Measurements from ENCODE around the gene CRMP1. TPM values are rescaled to one million over a fixed set of nuclear protein-coding genes. Genes with fewer than 3 reads are reported as not detected.

CRMP1 gene
- total RNA-seq, 3 donors from 2014 or later = 0.44 to 1.6 (median 1.3) TPM

DNA sequence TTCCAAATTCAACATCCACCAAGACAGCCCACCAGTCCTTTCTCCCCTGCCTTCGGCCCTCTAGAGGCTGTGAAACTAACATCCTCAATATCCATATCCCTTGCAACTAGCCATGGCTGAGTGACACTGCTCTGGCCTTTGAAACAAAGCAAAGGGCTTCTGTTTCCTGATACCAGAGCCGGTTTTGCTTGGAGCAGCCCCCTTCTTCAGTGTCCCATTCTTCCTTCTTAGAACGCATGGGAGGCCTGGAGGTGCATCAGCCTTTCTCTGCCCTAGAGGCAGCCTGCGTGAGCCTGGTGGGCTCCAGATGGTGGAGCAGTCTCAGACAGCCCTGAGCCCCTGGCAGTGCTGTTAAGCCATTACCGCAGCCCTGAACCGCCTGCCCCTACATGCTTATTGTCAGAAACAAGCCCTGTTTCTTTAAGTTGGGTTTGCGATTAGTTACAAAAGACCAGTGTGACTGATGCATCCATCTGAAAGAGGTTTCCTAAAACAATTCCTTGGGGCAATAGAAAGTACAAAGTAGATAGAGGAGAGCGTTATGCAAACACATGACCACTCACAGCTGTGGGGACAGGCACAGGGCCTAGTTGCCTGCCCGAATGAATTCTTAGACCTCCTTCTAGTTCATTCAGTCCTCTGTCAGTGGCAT is 107.8 kb downstream of the CRMP1 start:
- no peak for DNase-seq (ENCODE audit: low spot score in 2 of 2)
- Histone ChIP-seq H3K4me1 (no peaks in the 10 kb centered on the region), H3K4me3 (no peak overlapping the region), H3K9me3 (no peaks in the 10 kb centered on the region), H3K27me3 (no peaks in the 10 kb centered on the region), H3K36me3 (no peaks in the 10 kb centered on the region), H3K27ac (peak overlapping the region in 1 of 2 donors; percentile 21)
- intact Hi-C loops (cut with DNase I; ENCODE audit: low total_unique reads) = no loop called here
- no peak for TF ChIP-seq POLR2A (IDR thresholded peaks at IDR 0.05)
- no peak for TF ChIP-seq POLR2AphosphoS5 (IDR thresholded peaks at IDR 0.05)
- TF ChIP-seq, protein P1, sequence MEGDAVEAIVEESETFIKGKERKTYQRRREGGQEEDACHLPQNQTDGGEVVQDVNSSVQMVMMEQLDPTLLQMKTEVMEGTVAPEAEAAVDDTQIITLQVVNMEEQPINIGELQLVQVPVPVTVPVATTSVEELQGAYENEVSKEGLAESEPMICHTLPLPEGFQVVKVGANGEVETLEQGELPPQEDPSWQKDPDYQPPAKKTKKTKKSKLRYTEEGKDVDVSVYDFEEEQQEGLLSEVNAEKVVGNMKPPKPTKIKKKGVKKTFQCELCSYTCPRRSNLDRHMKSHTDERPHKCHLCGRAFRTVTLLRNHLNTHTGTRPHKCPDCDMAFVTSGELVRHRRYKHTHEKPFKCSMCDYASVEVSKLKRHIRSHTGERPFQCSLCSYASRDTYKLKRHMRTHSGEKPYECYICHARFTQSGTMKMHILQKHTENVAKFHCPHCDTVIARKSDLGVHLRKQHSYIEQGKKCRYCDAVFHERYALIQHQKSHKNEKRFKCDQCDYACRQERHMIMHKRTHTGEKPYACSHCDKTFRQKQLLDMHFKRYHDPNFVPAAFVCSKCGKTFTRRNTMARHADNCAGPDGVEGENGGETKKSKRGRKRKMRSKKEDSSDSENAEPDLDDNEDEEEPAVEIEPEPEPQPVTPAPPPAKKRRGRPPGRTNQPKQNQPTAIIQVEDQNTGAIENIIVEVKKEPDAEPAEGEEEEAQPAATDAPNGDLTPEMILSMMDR (IDR thresholded peaks at IDR 0.05) = no peak

DNA sequence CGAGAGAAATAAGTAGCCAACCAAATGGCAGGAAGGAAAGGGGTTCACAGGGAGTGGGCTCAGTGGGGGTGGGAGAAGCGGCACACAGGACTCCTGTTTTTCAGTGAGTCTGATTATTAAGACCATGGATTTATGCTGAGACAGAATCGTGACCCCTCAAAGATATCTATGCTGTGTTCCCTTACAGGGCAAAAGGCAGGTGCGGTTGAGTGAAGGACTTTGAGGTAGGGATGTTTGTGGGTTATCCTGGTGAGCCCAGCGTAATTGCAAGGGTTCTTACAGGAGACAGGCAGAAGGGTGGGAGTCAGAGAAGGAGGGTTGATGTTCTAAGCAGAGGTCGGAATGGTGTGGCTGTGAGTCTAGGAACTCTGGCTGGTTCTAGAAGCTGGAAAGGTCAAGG is 108.9 kb downstream of the CRMP1 start:
- DNase-seq (ENCODE audit: low spot score in 2 of 2) = no peak
- H3K36me3 ChIP-seq = no peaks in the 10 kb centered on the region
- no peaks in the 10 kb centered on the region for H3K4me1 ChIP-seq
- H3K4me3 ChIP-seq = no peak overlapping the region
- intact Hi-C loops (cut with DNase I; ENCODE audit: low total_unique reads) = no loop called here
- TF ChIP-seq, protein P1 (IDR thresholded peaks at IDR 0.05) = no peak
- no peak for TF ChIP-seq POLR2AphosphoS5 (IDR thresholded peaks at IDR 0.05)
- TF ChIP-seq POLR2A (IDR thresholded peaks at IDR 0.05) = no peak
- no peak overlapping the region for H3K27ac ChIP-seq
- H3K27me3 ChIP-seq = no peaks in the 10 kb centered on the region
- H3K9me3 ChIP-seq = no peaks in the 10 kb centered on the region

GRCh38 chr4:5783486-5783885 is 109.4 kb downstream of the CRMP1 start:
- Histone ChIP-seq H3K4me3 (no peak overlapping the region), H3K27ac (no peak overlapping the region), H3K9me3 (no peaks in the 10 kb centered on the region), H3K27me3 (no peaks in the 10 kb centered on the region), H3K36me3 (no peaks in the 10 kb centered on the region), H3K4me1 (no peaks in the 10 kb centered on the region)
- TF ChIP-seq POLR2A (IDR thresholded peaks at IDR 0.05) = no peak
- TF ChIP-seq, protein P1 (IDR thresholded peaks at IDR 0.05) = no peak
- TF ChIP-seq POLR2AphosphoS5 (IDR thresholded peaks at IDR 0.05) = no peak
- intact Hi-C loops (cut with DNase I; ENCODE audit: low total_unique reads) = no loop called here
- no peak for DNase-seq (ENCODE audit: low spot score in 2 of 2)

DNA sequence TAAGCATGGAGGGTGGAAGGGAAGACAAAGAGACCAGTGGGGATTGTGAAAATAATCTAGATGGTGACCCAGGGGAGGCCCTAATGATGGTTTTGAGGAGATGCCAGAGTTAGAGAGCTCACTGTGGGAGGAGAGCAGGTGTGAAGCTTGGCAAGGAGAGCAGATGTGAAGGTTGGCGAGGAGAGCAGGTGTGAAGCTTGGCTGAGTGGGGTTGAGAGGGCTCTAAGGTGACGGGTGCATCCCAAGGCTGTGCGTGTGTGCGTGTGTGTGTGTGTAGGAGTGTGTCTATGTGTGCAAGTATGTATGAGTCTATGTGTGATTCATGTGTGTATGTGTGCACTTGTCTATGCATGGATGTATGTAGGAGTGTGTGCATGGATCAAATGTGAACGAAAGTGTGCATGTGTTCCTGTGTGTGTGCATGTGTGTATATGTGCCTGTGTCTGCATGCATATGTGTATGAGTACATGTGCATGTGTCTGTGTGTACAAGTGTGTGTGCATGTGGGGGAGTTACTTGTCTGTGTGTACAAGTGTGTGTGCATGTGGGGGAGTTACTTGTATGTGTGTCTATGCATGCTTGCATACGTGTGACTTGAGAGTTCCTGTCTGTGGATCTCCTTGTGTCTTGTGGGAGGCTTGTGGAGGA is 109.9 kb downstream of the CRMP1 start:
- H3K27ac ChIP-seq = no peak overlapping the region
- no peak overlapping the region for H3K4me3 ChIP-seq
- intact Hi-C loops (cut with DNase I; ENCODE audit: low total_unique reads) = no loop called here
- no peaks in the 10 kb centered on the region for H3K9me3 ChIP-seq
- no peaks in the 10 kb centered on the region for H3K27me3 ChIP-seq
- H3K36me3 ChIP-seq = no peaks in the 10 kb centered on the region
- no peak for TF ChIP-seq POLR2AphosphoS5 (IDR thresholded peaks at IDR 0.05)
- TF ChIP-seq POLR2A (IDR thresholded peaks at IDR 0.05) = no peak
- TF ChIP-seq, protein P1 (IDR thresholded peaks at IDR 0.05) = no peak
- no peak for DNase-seq (ENCODE audit: low spot score in 2 of 2)
- H3K4me1 ChIP-seq = no peaks in the 10 kb centered on the region

DNA sequence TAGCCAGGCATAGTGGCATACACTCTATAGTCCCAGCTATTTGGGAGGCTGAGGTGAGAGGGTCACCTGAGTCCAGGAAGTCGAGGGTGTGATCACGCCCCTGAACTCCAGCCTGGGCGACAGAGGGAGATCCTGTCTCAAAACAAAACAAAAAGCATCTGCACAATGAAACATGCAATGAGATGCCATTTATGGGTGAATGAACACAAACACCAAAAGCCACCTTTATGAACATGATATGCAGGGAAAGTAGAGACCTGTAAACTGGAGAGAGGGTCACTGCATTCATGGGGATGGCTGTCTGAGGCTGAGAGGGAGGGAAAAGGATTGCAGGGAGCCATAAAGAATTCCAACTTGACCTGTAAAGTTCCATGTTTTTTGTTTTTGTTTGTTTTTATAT is 111.2 kb downstream of the CRMP1 start:
- H3K9me3 ChIP-seq = peaks cover 7% of the 10 kb centered on the region in 2 donors
- no peak overlapping the region for H3K27ac ChIP-seq
- no peaks in the 10 kb centered on the region for H3K27me3 ChIP-seq
- DNase-seq (ENCODE audit: low spot score in 2 of 2) = no peak
- H3K4me1 ChIP-seq = no peaks in the 10 kb centered on the region
- no peaks in the 10 kb centered on the region for H3K36me3 ChIP-seq
- intact Hi-C loops (cut with DNase I; ENCODE audit: low total_unique reads) = no loop called here
- no peak overlapping the region for H3K4me3 ChIP-seq
- TF ChIP-seq POLR2AphosphoS5 (IDR thresholded peaks at IDR 0.05) (no peak), POLR2A (IDR thresholded peaks at IDR 0.05) (no peak)
- TF ChIP-seq, protein P1 (IDR thresholded peaks at IDR 0.05) = no peak

Data from breast epithelium (tissue), 4 donors.